HepG2 (cell line): ENCODE measurements around the gene TCF23. TPM values are rescaled to one million over a fixed set of nuclear protein-coding genes. Genes with fewer than 3 reads are reported as not detected.

ENCODE experiments used
- DPF2 ChIP-seq: sonication (generic); formaldehyde crosslinking; IDR thresholded peaks from 2 replicates; pipeline ENCODE4 v1.4.0; 2020; ENCODE audit warnings: mild to moderate bottlenecking, low read depth, missing genetic modification reagents, borderline replicate concordance
- E2F1 ChIP-seq: sonication (generic); formaldehyde crosslinking; IDR thresholded peaks from 2 replicates; pipeline ENCODE4 v1.5.0; 2020; ENCODE audit warnings: missing genetic modification reagents
- EEA1 ChIP-seq: sonication (generic); formaldehyde crosslinking; IDR thresholded peaks from 2 replicates; pipeline ENCODE4 v1.5.1; 2020; ENCODE audit warnings: mild to moderate bottlenecking, missing genetic modification reagents, borderline replicate concordance
- KMT2B ChIP-seq: IDR thresholded peaks from 2 replicates; pipeline ENCODE4 v1.6.1; 2016; ENCODE audit warnings: missing genetic modification reagents, missing compliant biosample characterization
- TFE3 ChIP-seq: IDR thresholded peaks from 2 replicates; pipeline ENCODE4 v1.6.1; 2016
- ZBTB21 ChIP-seq: sonication (generic); formaldehyde crosslinking; IDR thresholded peaks from 2 replicates; pipeline ENCODE4 v1.4.0; 2020; ENCODE audit warnings: missing genetic modification reagents
- ZIK1 ChIP-seq: sonication (generic); formaldehyde crosslinking; IDR thresholded peaks from 2 replicates; pipeline ENCODE4 v1.5.0; 2020; ENCODE audit warnings: mild to moderate bottlenecking, low read depth, missing genetic modification reagents, borderline replicate concordance
- ZNF12 ChIP-seq: sonication (generic); formaldehyde crosslinking; IDR thresholded peaks from 2 replicates; pipeline ENCODE4 v1.5.0; 2020; ENCODE audit warnings: missing genetic modification reagents
- ZNF124 ChIP-seq: sonication (generic); formaldehyde crosslinking; IDR thresholded peaks from 2 replicates; pipeline ENCODE4 v1.4.0; 2020; ENCODE audit warnings: missing genetic modification reagents
- ZNF256 ChIP-seq: sonication (generic); formaldehyde crosslinking; conservative IDR thresholded peaks from 2 replicates; pipeline ENCODE4 v1.4.0; 2020; ENCODE audit warnings: missing genetic modification reagents
- ZNF34 ChIP-seq: sonication (generic); formaldehyde crosslinking; IDR thresholded peaks from 2 replicates; pipeline ENCODE4 v1.4.0; 2020; ENCODE audit warnings: mild to moderate bottlenecking, missing genetic modification reagents, borderline replicate concordance
- polyA plus RNA-seq, 8 experiments: library from polyadenylated mRNA; depleted of rRNA in 3 of 8; stranded (reverse) in 7 of 8; unstranded in 1 of 8; fragments of >200 nt; fragmentation: Illumina TruSeq in 4 of 8; extraction: Trizol in 4 of 8; gene quantifications; 2 replicates each; pipeline versions ENCODE4 v1.2.1 to v1.2.3, GENCODE V29; 2011 to 2016; ENCODE audit warnings: low read depth in 4 of 8, missing spikeins in 1 of 8, mixed read lengths in 1 of 8; ENCODE audit not compliant: insufficient read depth in 1 of 8
- total RNA-seq, 5 experiments: library from RNA; depleted of rRNA; stranded (reverse); fragments of >200 nt; fragmentation: Illumina TruSeq; extraction: Trizol; gene quantifications; 2 replicates each; pipeline ENCODE4 v1.2.3, GENCODE V29; 2016; ENCODE audit warnings: low read depth in 1 of 5
- TF ChIP-seq, protein P1 (sequence below): sonication (generic); formaldehyde crosslinking; IDR thresholded peaks from 2 replicates; pipeline ENCODE4 v1.4.0; 2020; ENCODE audit warnings: missing genetic modification reagents, borderline replicate concordance
- TF ChIP-seq, protein P2 (sequence below): sonication (generic); formaldehyde crosslinking; IDR thresholded peaks from 2 replicates; pipeline ENCODE4 v1.8.1; 2023; ENCODE audit warnings: mild to moderate bottlenecking, missing genetic modification reagents
- TF ChIP-seq, protein P3 (sequence below): sonication (generic); formaldehyde crosslinking; IDR thresholded peaks from 2 replicates; pipeline ENCODE4 v1.5.1; 2020; ENCODE audit warnings: missing genetic modification reagents, mild to moderate bottlenecking, borderline replicate concordance
- TF ChIP-seq, protein P4 (sequence below): sonication (generic); formaldehyde crosslinking; IDR thresholded peaks from 2 replicates; pipeline ENCODE4 v1.4.0; 2020; ENCODE audit warnings: mild to moderate bottlenecking, missing genetic modification reagents
- TF ChIP-seq, protein P5 (sequence below): sonication (generic); formaldehyde crosslinking; IDR thresholded peaks from 2 replicates; pipeline ENCODE4 v1.5.0; 2020; ENCODE audit warnings: missing genetic modification reagents, mild to moderate bottlenecking, borderline replicate concordance

Gene TCF23
- total and polyA plus RNA-seq, 2 of the 13 experiments (the other 11 are each of a cell fraction or from before 2014, with no cell fraction given): 0.02 to 1.4 TPM

DNA sequence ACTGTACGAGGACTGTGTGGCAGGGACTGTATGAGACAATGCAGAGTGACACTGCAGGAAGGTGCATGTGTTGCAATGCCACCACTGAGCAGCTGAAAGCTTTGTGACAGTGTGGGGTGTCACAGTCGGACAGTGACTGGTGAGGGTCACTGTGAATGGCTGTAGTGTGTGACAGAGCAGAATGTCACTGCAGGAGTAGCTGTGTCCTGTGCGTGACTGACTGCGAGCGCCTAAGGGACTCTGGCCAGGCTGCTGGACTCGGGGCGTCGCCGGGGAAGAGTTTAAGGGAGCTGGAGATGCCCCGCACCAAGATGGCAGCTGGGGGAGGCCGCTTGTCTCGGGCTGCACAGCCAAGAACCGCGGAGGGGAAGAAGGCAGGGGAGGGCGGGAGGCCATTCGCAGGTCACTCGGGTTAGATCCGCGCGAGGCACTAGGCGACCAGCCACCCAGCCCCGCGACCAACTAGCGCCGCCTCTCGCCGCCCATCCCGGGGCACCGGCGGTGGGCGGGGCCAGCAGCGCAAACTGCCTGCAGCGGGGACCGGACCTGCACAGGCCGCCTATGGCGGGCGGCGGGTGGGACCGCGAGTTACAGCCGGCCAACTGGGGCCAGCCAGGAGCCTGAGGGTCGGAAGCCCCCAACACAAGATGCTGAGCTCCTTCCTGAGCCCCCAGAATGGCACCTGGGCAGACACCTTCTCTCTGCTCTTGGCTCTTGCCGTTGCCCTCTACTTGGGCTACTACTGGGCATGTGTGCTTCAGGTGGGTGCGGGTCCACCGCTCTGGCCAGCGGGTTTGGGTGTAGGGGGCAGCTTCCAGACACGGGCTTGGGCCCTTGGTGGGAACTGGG is 25.3 kb upstream of the TCF23 start, which contains the start of gene ABHD1 (continued):
- TF ChIP-seq TFE3 (0 out of 2 replicates have a peak, but pooled peaks have one; percentile 20), ZNF124 (CRISPR knock-in tag) (no peak), KMT2B (CRISPR knock-in tag) (no peak), ZNF256 (no peak), E2F1 (CRISPR knock-in tag) (no peak), DPF2 (CRISPR knock-in tag) (0 out of 2 replicates have a peak, but pooled peaks have one; percentile 34), ZIK1 (CRISPR knock-in tag) (no peak), ZBTB21 (no peak), EEA1 (CRISPR knock-in tag) (peak; percentile 36; the same call in 1 of the 2 replicates), ZNF34 (no peak), ZNF12 (CRISPR knock-in tag) (peak; percentile 87)
- TF ChIP-seq, protein P1, sequence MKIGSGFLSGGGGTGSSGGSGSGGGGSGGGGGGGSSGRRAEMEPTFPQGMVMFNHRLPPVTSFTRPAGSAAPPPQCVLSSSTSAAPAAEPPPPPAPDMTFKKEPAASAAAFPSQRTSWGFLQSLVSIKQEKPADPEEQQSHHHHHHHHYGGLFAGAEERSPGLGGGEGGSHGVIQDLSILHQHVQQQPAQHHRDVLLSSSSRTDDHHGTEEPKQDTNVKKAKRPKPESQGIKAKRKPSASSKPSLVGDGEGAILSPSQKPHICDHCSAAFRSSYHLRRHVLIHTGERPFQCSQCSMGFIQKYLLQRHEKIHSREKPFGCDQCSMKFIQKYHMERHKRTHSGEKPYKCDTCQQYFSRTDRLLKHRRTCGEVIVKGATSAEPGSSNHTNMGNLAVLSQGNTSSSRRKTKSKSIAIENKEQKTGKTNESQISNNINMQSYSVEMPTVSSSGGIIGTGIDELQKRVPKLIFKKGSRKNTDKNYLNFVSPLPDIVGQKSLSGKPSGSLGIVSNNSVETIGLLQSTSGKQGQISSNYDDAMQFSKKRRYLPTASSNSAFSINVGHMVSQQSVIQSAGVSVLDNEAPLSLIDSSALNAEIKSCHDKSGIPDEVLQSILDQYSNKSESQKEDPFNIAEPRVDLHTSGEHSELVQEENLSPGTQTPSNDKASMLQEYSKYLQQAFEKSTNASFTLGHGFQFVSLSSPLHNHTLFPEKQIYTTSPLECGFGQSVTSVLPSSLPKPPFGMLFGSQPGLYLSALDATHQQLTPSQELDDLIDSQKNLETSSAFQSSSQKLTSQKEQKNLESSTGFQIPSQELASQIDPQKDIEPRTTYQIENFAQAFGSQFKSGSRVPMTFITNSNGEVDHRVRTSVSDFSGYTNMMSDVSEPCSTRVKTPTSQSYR (CRISPR knock-in tag): no peak
- TF ChIP-seq, protein P2, sequence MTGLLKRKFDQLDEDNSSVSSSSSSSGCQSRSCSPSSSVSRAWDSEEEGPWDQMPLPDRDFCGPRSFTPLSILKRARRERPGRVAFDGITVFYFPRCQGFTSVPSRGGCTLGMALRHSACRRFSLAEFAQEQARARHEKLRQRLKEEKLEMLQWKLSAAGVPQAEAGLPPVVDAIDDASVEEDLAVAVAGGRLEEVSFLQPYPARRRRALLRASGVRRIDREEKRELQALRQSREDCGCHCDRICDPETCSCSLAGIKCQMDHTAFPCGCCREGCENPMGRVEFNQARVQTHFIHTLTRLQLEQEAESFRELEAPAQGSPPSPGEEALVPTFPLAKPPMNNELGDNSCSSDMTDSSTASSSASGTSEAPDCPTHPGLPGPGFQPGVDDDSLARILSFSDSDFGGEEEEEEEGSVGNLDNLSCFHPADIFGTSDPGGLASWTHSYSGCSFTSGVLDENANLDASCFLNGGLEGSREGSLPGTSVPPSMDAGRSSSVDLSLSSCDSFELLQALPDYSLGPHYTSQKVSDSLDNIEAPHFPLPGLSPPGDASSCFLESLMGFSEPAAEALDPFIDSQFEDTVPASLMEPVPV (CRISPR knock-in tag): no peak
- TF ChIP-seq, protein P3, sequence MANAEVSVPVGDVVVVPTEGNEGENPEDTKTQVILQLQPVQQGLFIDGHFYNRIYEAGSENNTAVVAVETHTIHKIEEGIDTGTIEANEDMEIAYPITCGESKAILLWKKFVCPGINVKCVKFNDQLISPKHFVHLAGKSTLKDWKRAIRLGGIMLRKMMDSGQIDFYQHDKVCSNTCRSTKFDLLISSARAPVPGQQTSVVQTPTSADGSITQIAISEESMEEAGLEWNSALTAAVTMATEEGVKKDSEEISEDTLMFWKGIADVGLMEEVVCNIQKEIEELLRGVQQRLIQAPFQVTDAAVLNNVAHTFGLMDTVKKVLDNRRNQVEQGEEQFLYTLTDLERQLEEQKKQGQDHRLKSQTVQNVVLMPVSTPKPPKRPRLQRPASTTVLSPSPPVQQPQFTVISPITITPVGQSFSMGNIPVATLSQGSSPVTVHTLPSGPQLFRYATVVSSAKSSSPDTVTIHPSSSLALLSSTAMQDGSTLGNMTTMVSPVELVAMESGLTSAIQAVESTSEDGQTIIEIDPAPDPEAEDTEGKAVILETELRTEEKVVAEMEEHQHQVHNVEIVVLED (CRISPR knock-in tag): peak; percentile 42; the same call in 1 of the 2 replicates
- TF ChIP-seq, protein P4, sequence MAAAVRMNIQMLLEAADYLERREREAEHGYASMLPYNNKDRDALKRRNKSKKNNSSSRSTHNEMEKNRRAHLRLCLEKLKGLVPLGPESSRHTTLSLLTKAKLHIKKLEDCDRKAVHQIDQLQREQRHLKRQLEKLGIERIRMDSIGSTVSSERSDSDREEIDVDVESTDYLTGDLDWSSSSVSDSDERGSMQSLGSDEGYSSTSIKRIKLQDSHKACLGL: peak; percentile 83; the same call in 1 of the 2 replicates
- TF ChIP-seq, protein P5, sequence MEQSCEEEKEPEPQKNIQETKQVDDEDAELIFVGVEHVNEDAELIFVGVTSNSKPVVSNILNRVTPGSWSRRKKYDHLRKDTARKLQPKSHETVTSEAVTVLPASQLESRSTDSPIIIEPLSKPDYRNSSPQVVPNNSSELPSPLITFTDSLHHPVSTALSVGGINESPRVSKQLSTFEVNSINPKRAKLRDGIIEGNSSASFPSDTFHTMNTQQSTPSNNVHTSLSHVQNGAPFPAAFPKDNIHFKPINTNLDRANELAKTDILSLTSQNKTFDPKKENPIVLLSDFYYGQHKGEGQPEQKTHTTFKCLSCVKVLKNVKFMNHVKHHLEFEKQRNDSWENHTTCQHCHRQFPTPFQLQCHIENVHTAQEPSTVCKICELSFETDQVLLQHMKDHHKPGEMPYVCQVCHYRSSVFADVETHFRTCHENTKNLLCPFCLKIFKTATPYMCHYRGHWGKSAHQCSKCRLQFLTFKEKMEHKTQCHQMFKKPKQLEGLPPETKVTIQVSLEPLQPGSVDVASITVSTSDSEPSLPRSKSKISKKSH (CRISPR knock-in tag): no peak
